G401 (cell line): ENCODE data around the gene ENTPD1. TPM values are rescaled to one million over a fixed set of nuclear protein-coding genes. Genes with fewer than 3 reads are reported as not detected.

Experiments
- DNase-seq: peaks from one replicate; pipeline ENCODE4 v3.0.0-alpha.2; 2015; ENCODE audit warnings: low spot score
- in situ Hi-C: cut with HindIII; loops from 2 replicates; pipeline ENCODE4 v1.10.0; 2016; ENCODE audit warnings: low sequenced_read_pairs, mixed read lengths
- total RNA-seq: library from RNA; depleted of rRNA; stranded (reverse); fragments of >200 nt; shearing (Covaris generic); gene quantifications from 2 replicates; pipeline ENCODE4 v1.2.3, GENCODE V29; 2014

The ENTPD1 gene
- total RNA-seq, 1 experiment from 2014 or later: not detected

DNA sequence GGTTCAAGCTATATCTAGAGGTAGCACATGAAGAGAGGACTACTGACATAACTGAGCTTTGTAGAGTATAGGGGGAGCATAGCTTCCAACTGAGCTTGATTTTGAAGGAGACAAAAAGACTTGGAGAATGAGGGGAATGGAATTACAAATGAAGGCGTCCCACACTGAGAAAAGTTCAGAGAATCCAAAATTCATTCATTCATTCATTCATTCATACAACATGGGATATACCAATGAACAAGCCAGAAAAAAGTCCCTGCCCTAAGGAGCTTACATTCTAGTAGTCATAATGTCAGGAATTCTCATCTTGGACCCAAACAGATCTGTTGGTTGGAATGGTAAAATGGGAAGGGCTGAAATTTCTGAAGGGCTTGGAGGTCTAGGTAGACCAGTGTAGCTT lies 62.0 kb downstream of the ENTPD1 start:
- DNase-seq: no peak
- in situ Hi-C loops: no loop called here

DNA sequence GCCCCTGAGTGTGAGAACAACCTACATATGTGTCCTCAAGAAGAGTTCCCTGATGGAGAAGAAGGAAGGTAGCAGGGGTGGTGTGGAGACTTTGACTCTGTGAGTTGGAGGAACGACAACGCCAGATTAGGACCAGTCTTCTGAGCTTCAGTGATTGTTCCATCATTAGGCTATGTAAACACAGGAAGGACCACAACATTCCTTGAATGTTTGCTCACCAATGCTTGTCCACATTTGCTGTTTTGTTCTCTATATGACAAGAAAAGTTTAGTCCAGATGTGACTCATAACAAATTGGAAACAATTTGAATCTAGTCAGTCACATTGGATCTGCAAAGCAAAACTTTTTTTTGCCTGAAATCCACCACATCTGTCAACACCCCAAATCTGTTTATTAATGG lies 62.7 kb downstream of the ENTPD1 start:
- in situ Hi-C loops: no loop called here

GRCh38 chr10:95819620-95820329 lies 63.8 kb downstream of the ENTPD1 start:
- no peak for DNase-seq
- in situ Hi-C loops: no loop called here

More for the DNA sequence above, 62.7 kb downstream of the ENTPD1 start:
- DNase-seq: no peak

DNA sequence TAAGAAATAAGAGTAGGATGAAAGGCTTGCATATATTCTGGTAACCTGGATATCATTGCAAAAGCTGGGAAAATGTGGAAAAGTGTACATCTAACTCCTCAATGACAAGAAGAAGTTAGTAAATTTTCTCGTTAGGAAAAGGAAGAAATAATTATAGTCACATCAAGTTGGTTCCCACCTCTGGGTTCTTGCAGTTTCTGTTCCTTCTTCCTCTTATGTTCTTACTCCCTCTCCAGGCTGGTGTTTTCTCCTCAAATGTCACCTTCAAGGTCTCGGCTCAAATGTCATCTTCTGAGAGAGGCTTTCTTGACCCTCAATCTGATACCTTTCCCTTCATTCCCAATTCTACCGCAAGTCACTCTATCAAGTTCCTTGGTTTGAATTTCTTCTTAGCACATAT lies 64.4 kb downstream of the ENTPD1 start:
- in situ Hi-C loops: no loop called here

DNA sequence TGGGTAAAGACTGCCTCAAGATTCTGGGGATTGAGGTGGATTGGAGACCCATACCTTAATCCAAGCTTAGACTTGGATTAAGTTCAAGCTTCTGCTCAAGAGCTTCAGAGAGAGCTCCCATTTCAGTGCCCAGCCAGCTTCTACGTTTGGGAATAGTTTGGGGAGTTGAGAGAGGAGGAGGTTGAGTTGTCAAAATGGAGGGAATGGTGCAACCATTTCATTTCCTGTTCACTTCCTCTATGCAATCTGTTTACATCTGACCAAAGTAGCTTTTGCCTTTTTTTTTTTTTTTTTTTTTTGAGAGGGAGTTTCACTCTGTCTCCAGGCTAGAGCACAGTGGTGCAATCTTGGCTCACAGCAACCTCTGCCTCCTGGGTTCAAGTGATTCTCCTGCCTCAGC lies 65.8 kb downstream of the ENTPD1 start:
- in situ Hi-C loops: no loop called here
- DNase-seq: no peak

More for the DNA sequence above, 64.4 kb downstream of the ENTPD1 start:
- no peak for DNase-seq

DNA sequence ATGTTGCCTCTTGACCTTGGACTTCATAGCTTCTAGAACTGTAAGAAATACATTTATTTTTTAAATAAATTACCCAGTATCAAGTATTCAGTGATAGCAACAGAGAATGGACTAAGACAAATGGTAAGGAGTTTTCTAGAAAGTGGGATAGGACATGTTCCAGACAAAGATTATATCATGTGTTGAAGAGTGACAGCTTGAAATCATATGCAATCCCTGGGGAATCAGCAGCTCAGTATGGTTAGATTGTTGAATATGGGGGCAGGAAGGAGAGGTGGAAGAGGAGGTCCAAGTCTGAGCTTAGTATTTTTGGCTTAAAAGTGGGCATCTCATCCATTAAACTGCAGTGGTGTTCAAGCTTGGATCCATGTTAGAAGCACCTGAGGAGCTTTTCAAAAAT lies 74.1 kb downstream of the ENTPD1 start:
- in situ Hi-C loops: no loop called here
- DNase-seq: no peak

- in situ Hi-C loops: no loop called here
- no peak for DNase-seq
Measured at GRCh38 chr10:95831076-95831475, 75.1 kb downstream of the ENTPD1 start.

DNA sequence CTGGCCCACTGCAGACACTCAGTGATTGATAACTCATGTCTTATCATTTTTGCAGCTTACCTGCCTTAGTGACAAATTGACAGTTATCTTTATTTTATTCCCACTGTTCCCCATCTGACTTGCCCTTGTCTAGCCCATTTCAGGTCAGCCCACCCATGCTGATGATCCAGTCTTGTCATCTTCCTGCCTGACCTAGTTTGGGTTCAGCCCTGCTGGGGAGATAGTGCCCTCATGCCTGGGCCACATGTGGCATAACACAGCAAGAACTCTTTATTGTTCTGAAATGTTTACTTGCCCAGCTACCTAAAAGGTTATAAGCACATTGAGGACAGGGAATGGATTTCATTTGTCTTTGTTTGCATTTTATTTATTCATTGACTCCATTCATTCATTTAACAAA lies 75.6 kb downstream of the ENTPD1 start:
- in situ Hi-C loops: no loop called here
- no peak for DNase-seq

DNA sequence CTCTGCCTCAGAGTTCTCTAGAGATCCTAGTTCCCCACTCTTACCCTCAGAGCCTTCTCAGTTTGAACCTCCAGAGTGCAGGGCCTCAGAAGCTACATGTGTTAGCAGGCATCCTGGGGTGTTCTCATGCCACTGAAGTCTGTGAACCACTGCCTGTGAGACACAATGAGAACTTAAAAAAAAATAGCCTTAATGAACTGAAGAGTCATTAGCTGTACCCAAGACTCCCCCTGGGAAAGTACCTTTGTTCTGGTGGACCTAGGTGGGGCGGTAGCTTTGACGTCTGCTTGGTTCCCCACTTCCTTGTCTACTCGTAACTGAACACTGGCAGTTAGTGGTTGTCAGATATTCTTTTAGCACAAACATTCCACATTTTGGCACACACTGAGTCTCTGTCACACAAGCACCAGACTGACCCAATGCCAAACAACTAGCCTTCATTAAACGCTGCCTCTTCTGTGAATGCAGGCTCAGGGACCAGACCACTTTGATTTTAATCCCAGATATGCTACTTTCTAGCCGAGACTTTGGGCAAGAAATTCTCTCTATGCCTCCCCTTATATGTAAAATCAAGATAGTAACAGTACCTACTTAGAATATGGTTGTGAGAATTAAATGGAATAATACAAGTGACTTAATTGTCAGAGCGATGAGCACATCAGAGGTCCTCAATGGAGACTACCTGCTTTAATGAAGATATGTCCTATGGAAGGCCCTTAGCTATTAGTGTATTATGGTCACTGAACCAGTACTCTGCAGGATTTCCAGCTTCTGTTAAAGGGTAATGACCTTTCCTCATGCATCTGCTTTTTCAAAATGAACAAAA lies 76.5 kb downstream of the ENTPD1 start:
- no peak for DNase-seq
- in situ Hi-C loops: no loop called here

GRCh38 chr10:95833042-95833610 lies 77.2 kb downstream of the ENTPD1 start:
- in situ Hi-C loops: no loop called here
- no peak for DNase-seq

- no peak for DNase-seq
- in situ Hi-C loops: no loop called here
Measured at GRCh38 chr10:95834406-95834805, 78.4 kb downstream of the ENTPD1 start.

DNA sequence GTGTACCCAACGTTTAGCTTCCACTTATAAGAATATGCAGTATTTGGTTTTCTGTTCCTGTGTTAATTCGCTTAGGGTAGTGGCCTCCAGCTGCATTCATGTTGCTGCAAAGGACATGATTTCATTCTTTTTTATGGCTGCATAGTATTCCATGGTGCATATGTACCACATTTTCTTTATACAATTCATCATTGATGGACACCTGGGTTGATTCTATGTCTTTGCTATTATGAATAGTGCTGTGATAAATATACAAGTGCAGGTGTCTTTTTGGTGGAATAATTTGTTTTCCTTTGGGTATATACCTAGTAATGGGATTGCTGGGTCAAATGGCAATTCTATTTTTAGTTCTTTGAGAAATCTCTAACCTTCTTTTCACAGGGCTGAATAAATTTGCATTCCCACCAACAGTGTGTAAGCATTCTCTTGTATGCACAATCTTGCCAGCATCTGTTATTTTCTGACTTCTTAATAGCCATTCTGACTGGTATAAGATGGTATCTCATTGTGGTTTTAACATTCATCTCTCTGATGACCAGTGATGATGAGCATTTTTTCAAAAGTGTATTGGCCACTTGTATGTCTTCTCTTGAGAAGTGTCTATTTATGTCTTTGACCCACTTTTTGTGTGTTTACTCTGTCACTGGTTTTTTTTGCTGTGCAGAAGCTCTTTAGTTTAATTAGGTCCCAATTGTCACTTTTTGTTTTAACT lies 79.3 kb downstream of the ENTPD1 start:
- DNase-seq: no peak
- in situ Hi-C loops: no loop called here

GRCh38 chr10:95835911-95836310 lies 79.9 kb downstream of the ENTPD1 start:
- in situ Hi-C loops: no loop called here
- no peak for DNase-seq

- in situ Hi-C loops: no loop called here
- DNase-seq: no peak
Measured at GRCh38 chr10:95836610-95837355, 80.8 kb downstream of the ENTPD1 start.

DNA sequence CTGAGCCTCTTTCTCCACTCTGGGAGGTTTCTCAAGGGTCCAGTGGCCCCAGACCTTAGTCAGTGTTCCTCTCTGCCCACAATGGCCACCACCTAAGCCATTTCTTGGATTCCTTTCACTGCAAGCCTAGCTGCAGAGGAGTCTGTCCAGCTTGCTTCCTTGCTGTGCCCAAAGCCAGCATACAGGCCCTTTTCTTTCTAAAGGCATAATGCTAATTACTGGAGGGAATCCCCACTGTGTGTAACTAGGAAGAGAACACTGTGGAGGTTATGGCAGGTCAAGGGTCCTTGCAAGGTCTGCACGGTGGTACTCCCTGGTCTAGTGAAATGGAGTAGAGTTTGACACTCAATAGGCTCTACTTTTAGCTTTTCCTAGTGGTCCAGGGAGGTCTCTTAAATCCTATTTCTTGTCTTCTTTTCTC lies 81.4 kb downstream of the ENTPD1 start:
- in situ Hi-C loops: no loop called here
- no peak for DNase-seq

- no peak for DNase-seq
- in situ Hi-C loops: no loop called here
Measured at GRCh38 chr10:95837783-95838182, 81.8 kb downstream of the ENTPD1 start.

GRCh38 chr10:95840121-95840520 lies 84.2 kb downstream of the ENTPD1 start:
- no peak for DNase-seq
- in situ Hi-C loops: no loop called here

GRCh38 chr10:95840681-95841080 lies 84.7 kb downstream of the ENTPD1 start:
- in situ Hi-C loops: no loop called here
- DNase-seq: no peak
